Fibroblast of the aortic adventitia (primary cell): ENCODE measurements around the gene RALGDS. TPM values are rescaled to one million over a fixed set of nuclear protein-coding genes. Genes with fewer than 3 reads are reported as not detected.

ENCODE experiments used
- small RNA-seq: library from RNA; depleted of rRNA; stranded (forward); fragments of <200 nt; gene quantifications from one replicate; pipeline ENCODE3, GENCODE V24; 2012
- total RNA-seq: library from RNA; depleted of rRNA; stranded (reverse); fragments of >200 nt; gene quantifications from 2 replicates; pipeline ENCODE4 v1.2.3, GENCODE V29; 2012; ENCODE audit warnings: low replicate concordance

The RALGDS gene
- total RNA-seq, 1 donor: 15.6 TPM

Small RNAs within 50 kb of the gene (small RNA-seq; reads per million reads assigned to genes)
- 3.6 reads per million, percentile 84 among the genes with 10 or more reads in this experiment for gene MIR6877

Other genes with a start within 250 kb of the RALGDS start
- 0.18 TPM in 1 of 2 replicates, not detected in the other for gene AK8, start 243.0 kb downstream of the RALGDS start, total RNA-seq
- gene SPACA9, start 242.3 kb downstream of the RALGDS start, total RNA-seq: 0.74 and 2.7 TPM in 2 replicates
- 56.0 and 70.7 TPM in 2 replicates for gene TSC1, start 176.6 kb downstream of the RALGDS start, total RNA-seq
- not detected in 2 replicates for gene GFI1B, start 142.5 kb downstream of the RALGDS start, total RNA-seq
- 20.8 and 33.9 TPM in 2 replicates for gene GTF3C5, start 90.2 kb downstream of the RALGDS start, total RNA-seq
- gene CEL, start 59.3 kb downstream of the RALGDS start, total RNA-seq: 0.27 TPM in 1 of 2 replicates, not detected in the other
- 0.98 and 1.6 TPM in 2 replicates for gene GBGT1, start 42.7 kb upstream of the RALGDS start, total RNA-seq
- gene OBP2B, start 88.0 kb upstream of the RALGDS start, total RNA-seq: not detected in 2 replicates
- gene ABO, start 154.0 kb upstream of the RALGDS start, total RNA-seq: not detected in 2 replicates
- 6.9 and 13.5 TPM in 2 replicates for gene SURF6, start 214.9 kb upstream of the RALGDS start, total RNA-seq
- 17.7 and 19.7 TPM in 2 replicates for gene MED22, start 226.9 kb upstream of the RALGDS start, total RNA-seq
- 2,301 and 2,411 TPM in 2 replicates for gene RPL7A, start 227.0 kb upstream of the RALGDS start, total RNA-seq
- 25.1 and 49.3 TPM in 2 replicates for gene SURF1, start 235.2 kb upstream of the RALGDS start, total RNA-seq
- 12.5 and 33.9 TPM in 2 replicates for gene SURF2, start 235.3 kb upstream of the RALGDS start, total RNA-seq